ENCODE data around the gene MED20.
A peak's percentile ranks its signal among the peaks of the same experiment; 100 is the strongest.

Gene MED20

GRCh38 chr6:41901882-41902519, 18.9 kb downstream of the MED20 start:
- DNase-seq = peak; percentile 69 to 71

DNA sequence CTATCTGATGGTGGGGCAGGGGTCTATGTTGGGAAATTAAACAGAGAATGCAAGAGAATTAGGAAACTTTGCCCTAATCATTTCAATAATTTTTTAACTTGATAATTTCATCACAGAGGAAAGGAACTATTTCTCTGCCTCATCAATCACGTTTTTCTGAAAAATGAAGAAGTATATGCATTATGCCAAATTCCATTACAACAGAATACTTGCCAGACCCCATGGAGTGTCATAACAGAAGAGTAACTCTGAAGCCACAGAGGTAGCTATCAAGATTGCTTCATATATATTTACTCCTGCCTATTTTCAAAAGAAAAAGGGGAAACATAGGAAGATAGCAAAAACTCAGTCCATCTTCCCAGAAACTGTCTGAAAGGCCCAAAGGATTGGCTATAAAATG, 20.1 kb downstream of the MED20 start:
- no peak for DNase-seq

DNA sequence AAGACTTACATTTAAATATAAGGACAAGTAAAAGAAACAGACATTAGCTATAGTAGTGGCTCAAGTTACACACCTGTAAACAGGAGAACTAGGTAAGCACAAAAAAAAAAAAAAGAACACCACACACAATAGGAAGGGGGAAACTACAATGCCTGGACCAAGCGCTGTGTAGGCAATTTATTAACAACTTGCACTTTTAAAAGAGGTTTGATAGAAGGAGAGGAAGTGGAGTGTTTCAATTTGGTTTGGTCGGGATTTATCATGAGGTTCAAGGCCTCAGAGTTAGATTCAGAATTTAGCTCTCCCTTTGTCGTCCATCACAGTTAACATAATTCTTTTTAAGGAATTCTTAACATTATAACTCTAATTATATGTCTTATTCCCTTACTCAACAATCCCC, 24.7 kb downstream of the MED20 start:
- DNase-seq = no peak

DNA sequence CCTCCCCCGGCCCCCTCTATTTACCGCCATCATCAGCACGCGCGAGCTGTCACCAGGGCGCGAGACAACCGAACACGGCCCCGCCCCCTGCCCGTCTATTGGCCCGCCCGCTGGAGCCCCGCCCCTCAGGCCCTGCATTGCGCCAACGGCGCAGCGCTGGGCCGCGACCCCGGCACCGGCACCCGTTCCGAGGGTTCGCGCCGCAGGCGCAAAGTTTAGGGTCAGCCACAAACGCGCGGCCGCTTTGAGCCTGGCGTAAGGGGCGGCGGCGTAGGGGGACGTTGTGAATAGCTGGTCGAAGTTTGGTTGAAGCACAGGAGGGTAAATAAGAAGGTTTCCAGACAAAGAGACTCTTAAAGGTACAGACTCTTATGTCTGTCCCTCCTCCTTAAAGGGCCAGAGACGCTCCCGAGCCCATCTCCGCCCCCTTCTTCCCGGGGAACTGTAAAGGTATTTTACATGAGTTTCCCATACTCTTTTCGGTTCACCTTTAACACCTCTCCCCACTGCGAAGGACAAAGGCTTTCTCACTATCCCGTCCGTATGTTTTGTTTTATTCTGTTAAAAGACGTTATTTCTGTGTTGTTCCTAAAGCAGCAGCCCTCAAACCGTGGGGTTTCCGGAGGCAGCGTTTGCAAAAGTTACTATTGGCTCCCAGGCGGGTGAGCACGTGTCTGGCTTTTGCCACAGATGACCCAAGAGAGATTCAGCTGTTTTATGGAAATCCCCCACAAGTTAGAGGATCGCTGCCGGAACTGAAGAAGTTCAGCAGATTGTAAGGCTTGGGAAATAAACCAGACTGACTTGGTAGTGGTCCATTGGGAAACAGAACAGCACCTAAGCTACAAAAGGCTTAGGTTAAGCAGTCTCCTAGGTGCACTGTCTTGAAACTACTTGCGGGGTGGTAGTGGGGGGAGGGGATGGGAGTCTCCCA, 25.4 kb downstream of the MED20 start, which contains the start of gene USP49:
Gene USP49 (minus strand): TSS at position 76 of the 934 bp plus-strand sequence. CDS start 88,392 bp downstream, outside the sequence.
- peak; percentile 94 to 95 for DNase-seq

- DNase-seq = peak in 1 of 2 experiments; percentile 44
These were observed 26.3 kb downstream of the MED20 start for GRCh38 chr6:41894366-41895299.

GRCh38 chr6:41892921-41893564, 27.9 kb downstream of the MED20 start:
- DNase-seq = no peak

DNA sequence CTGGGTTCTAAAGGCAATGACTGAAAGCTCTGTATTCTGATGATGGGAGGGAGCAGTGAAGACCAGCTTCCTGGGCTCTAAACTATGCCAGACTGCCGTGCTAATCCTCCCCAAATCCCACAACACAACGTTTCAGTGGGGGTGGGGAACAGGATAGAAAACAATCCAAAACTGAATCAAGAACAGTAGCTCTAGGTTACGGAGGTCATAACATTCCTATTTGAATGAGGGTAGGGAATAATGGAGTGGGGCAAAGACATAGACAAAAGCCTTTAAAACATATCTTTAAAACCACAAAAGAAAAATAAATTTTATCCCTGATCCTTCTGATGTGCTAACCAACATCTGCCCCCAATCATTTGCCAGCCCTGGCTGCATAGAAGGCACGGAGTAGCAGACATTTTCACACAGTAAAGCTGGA, 33.6 kb downstream of the MED20 start:
- no peak for DNase-seq

- DNase-seq = no peak
These were observed 35.0 kb downstream of the MED20 start for GRCh38 chr6:41885930-41886329.

GRCh38 chr6:41884957-41885356, 36.0 kb downstream of the MED20 start:
- no peak for DNase-seq

DNA sequence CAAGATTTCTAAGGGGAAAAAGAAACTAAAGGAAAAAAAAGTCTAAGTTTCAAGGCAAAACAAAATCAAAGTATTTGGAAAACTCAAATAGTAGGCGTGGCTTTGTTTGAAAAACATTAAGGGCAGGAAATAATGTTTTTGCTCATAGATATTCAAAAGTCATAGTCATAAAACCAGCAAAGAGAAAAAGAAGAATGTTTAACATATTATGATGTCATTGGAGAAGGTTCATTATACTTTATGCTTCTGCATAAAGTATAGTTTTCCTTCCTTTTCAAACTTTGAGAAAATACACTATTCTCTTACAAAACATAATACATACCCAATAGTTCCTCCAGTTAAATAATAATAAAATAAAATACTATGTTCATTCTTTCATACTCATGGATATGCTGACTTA, 39.4 kb downstream of the MED20 start:
- no peak for DNase-seq

GRCh38 chr6:41878961-41879405, 42.0 kb downstream of the MED20 start:
- no peak for DNase-seq

DNA sequence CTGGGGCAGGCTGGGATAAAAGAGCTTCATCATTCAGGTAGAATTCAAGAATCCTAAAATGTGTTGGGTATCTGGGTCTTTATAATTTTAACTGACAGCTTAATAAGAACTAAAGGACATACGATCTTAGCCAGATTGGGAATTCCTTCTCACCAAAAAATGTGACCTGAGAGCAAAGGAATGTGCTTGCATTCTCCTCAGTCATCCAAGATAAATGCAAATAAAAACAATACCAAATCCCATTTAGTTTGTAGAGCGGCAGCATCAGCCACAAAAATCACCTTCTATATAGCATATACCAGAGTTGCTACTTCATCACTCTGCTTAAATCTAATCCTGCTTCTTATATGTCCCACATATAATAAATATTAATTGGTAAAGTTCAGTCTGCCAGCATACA, 42.7 kb downstream of the MED20 start:
- DNase-seq = no peak

DNA sequence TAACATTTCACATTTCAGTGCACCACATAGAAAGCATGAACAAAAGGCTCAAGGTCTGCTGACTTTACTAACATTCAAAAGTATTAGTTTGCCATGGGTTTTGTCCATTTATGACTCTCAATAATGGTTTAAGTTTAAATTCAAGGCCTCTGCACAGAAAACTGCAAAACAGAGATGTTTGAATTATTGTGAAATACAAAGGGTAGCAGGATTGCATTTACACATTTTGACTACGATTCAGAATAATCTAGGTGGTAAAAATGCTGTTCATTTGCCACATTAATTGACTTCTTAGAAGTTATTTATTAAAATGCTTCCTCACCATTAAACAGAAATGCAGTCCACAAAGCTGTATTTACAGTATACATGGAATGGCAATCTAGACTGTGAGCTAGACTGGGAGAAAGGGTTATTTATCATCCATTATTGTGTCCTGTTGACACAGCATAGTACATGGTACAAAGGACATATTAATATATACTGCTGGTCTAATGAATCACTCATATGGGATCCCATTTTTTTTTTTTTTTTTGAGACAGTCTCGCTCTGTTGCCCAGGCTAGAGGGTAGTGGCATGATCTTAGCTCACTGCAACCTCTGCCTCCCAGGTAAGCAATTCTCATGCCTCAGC, 43.8 kb downstream of the MED20 start:
- no peak for DNase-seq

GRCh38 chr6:41874741-41875140, 46.2 kb downstream of the MED20 start:
- no peak for DNase-seq

DNA sequence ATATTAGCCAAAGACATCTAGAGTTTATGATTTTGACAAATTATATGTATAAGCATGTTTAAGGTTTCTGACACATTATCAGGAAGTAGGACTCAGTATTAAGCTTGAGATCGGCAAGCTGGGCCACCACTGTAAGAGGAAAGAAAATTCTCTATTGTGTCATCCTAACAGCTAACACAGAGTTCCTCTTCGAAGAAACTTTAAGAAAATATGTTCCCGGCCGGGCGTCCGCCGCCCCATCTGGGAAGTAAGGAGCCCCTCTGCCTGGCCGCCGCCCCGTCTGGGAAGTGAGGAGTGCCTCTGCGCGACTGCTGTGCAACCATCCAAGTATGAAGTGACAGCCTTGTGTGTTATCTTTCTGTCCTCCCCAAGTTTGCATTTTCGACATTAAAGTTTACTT, 48.8 kb downstream of the MED20 start:
- DNase-seq = no peak

GRCh38 chr6:41871691-41872090, 49.2 kb downstream of the MED20 start:
- no peak for DNase-seq

GRCh38 chr6:41859356-41859755, 61.6 kb downstream of the MED20 start:
- DNase-seq = no peak

DNA sequence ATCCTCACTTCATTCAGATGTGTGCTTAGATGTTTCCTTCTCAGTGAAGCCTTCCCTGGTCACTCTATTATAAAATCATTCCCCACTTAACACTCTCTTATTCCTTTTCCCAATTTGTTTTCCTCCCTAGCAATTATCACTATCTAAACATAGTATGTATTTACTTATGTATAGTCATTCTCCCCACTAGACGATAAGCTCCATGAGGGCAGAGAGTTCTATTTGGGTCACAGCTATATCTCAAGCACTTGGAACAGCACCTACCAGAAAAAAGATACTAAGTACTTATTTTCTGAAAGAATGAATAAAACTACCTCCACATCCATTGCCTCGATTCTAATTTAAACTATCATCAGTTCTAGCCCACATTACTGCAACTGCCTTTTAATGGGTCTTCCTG, 62.2 kb downstream of the MED20 start:
- no peak for DNase-seq

Measured in activated T-cell treated with anti-CD3 and anti-CD28 coated beads, Interleukin-2, amount 50 U/mL, for 48 hours (primary cell).